NCI-H345 treated with DMSO at 0.1 percent for 48 hours (cell line): ENCODE data around the gene PRCD.

Experiments used
- DNase-seq: peaks from one replicate; lab custom pipeline; 2025; ENCODE audit not compliant: unreplicated experiment; lab: John Stamatoyannopoulos, UW

The PRCD gene

GRCh38 chr17:76539631-76540271, at the start of gene PRCD:
PRCD (plus strand) TSS chr17:76540044; CDS start chr17:76540142, 98 bp downstream.
- no peak for DNase-seq

GRCh38 chr17:76490112-76490710, 49.6 kb upstream of the PRCD start:
- no peak for DNase-seq

GRCh38 chr17:76491271-76492122, 48.3 kb upstream of the PRCD start:
- DNase-seq, result no peak

- no peak for DNase-seq
These were observed 47.5 kb upstream of the PRCD start for GRCh38 chr17:76492123-76492988.

GRCh38 chr17:76492989-76493501, 46.8 kb upstream of the PRCD start:
- no peak for DNase-seq

GRCh38 chr17:76493505-76494167, 46.2 kb upstream of the PRCD start:
- no peak for DNase-seq

GRCh38 chr17:76495663-76496400, 44.0 kb upstream of the PRCD start:
- no peak for DNase-seq

- no peak for DNase-seq
These were observed 43.4 kb upstream of the PRCD start for GRCh38 chr17:76496464-76496863.

- no peak for DNase-seq
These were observed 42.2 kb upstream of the PRCD start for GRCh38 chr17:76497699-76497978.

GRCh38 chr17:76497979-76498875, 41.6 kb upstream of the PRCD start:
- no peak for DNase-seq

GRCh38 chr17:76498876-76499251, 41.0 kb upstream of the PRCD start:
- DNase-seq, result no peak

GRCh38 chr17:76499267-76499667, 40.6 kb upstream of the PRCD start:
- DNase-seq, result no peak

GRCh38 chr17:76500074-76500746, 39.6 kb upstream of the PRCD start:
- DNase-seq, result no peak

- no peak for DNase-seq
These were observed 39.2 kb upstream of the PRCD start for GRCh38 chr17:76500747-76501017.

GRCh38 chr17:76501018-76501826, 38.6 kb upstream of the PRCD start, which contains the start of gene RHBDF2:
RHBDF2 (minus strand) TSS chr17:76501423; CDS start chr17:76481524, 19,899 bp downstream.
- peak; percentile 73 for DNase-seq

- DNase-seq, result no peak
These were observed 38.0 kb upstream of the PRCD start for GRCh38 chr17:76501827-76502307.
